ENCODE measurements around the gene ZNF394.

ZNF394 gene

GRCh38 chr7:99447943-99448342 lies 52.1 kb downstream of the ZNF394 start:
- DNase-seq: no peak

- no peak for DNase-seq
Measured at GRCh38 chr7:99446096-99446495, 54.0 kb downstream of the ZNF394 start.
